ENCODE data around the gene MTSS2. TPM values are rescaled to one million over a fixed set of nuclear protein-coding genes. Genes with fewer than 3 reads are reported as not detected.

Gene MTSS2
- polyA plus RNA-seq: 0.06 TPM

DNA sequence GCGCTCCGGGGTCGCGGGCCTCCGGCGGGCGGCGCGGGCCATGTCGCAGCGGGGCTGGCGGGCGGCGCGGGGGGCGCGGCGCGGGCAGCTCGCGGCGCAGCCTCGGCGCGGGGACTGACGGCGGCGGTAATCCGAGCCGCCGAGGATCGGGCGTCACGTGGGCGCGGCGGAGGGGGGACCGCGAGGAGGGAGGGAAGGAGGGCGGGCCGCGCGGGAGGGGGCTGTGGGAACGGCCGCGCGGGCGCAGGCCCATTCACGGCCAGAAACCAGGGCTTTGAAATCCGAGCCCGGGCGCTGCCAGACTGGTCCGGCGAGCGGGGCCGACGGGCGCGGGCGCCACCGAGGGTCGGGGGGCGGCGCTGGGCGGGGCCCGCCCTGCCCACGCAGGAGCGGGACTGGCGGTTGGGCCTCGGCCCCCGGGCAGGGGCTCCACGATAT lies at the start of gene MTSS2:
TSS of gene MTSS2 (minus strand) at position 116 of the 438 bp plus-strand sequence. CDS start 262 bp downstream, outside the sequence.
- Mint-ChIP-seq H3K9me3 (no peaks in the 10 kb centered on the region), H3K4me3 (peak within 1 kb of the TSS in 3 of 4 donors; percentile 38 to 88 (median 78)), H3K27ac (peak within 1 kb of the TSS in 1 of 3 donors; percentile 53), H3K27me3 (peaks cover 9% of the 10 kb centered on the region), H3K4me1 (peaks cover 0 to 4% (median 2%) of the 10 kb centered on the region in 3 donors), H3K36me3 (peaks cover 5% of the 10 kb centered on the region)

GRCh38 chr16:70735141-70735979 lies 49.5 kb upstream of the MTSS2 start:
- H3K36me3 Mint-ChIP-seq: peaks cover 15% of the 10 kb centered on the region
- H3K4me1 Mint-ChIP-seq: peaks cover 5 to 12% (median 10%) of the 10 kb centered on the region in 3 donors
- peak overlapping the region in 1 of 3 donors; percentile 71 for H3K27ac Mint-ChIP-seq
- H3K9me3 Mint-ChIP-seq: no peaks in the 10 kb centered on the region
- no peak overlapping the region for H3K4me3 Mint-ChIP-seq
- H3K27me3 Mint-ChIP-seq: no peaks in the 10 kb centered on the region

DNA sequence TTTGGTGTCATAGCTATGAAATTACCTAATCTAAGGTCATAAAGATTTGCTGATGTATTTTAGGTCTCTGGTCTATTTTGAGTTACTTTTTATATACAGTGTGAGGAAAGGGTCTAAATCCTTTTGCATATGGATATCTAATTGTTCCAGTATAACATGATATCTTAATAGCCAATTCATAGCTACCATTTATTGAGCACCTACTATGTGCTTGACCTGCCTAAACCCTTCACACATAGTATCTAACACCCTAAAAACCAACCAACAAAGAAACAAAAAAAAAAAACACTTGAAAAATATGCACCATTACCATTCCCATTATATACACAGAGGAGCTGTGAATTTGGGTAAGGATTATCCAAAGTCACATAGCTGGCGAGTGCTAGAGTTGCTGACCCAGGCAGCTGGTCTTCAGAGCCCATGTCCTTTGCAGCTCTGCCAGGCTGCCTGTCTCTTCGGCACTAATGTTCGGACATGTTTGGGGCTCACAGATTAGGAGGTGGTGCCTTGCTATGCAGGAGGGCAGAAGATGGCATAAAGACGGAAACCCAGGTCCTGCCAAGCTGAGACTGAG lies 48.8 kb upstream of the MTSS2 start:
- H3K9me3 Mint-ChIP-seq: no peaks in the 10 kb centered on the region
- peaks cover 19% of the 10 kb centered on the region for H3K36me3 Mint-ChIP-seq
- peaks cover 5 to 12% (median 8%) of the 10 kb centered on the region in 3 donors for H3K4me1 Mint-ChIP-seq
- H3K27ac Mint-ChIP-seq: peak overlapping the region in 2 of 3 donors; percentile 28 to 71
- no peak overlapping the region for H3K4me3 Mint-ChIP-seq
- H3K27me3 Mint-ChIP-seq: no peaks in the 10 kb centered on the region

DNA sequence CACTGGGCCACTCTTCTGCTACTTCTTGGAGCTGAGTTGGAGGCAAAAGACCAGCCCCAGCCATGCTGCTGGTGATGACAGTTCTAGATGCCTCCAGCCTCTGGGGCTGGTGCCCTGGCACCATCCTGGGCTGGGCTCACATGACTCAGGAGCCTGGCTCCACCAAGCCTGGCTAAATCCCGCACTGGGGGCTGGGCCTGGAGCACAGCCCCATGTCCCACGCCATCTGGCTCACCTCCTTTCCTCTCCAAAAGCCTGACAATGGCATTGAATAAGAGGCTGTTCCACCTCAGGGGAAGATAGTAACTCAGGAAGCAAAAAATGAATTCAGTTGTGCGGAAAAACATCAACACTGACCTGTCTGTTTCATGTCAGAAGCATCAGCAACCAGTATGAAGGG lies 45.1 kb upstream of the MTSS2 start:
- Mint-ChIP-seq H3K4me1 (no peaks in the 10 kb centered on the region), H3K4me3 (no peak overlapping the region), H3K36me3 (peaks cover 18% of the 10 kb centered on the region), H3K27me3 (no peaks in the 10 kb centered on the region), H3K27ac (no peak overlapping the region), H3K9me3 (no peaks in the 10 kb centered on the region)

GRCh38 chr16:70730031-70730430 lies 44.2 kb upstream of the MTSS2 start:
- H3K9me3 Mint-ChIP-seq: no peaks in the 10 kb centered on the region
- H3K27ac Mint-ChIP-seq: no peak overlapping the region
- H3K36me3 Mint-ChIP-seq: peaks cover 18% of the 10 kb centered on the region

DNA sequence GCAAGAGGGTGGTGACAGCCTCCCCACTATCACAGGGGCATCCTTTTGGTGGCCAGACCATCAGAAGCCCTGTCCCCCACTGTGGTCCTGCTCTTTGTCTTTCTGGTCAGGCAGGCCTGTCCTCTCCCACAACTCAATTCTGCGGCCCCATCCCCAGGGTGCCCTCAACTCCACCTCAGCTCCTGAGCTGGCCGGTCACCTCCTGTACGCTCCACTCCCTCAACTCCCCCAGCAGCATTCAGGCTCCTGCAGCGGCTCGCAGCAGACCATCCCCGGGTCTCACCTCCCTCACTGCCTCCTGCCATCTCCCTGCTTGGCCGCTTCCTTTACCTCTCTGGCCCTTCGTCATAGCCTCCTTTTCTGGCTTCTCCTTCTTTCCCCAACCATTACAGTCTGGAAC lies 43.4 kb upstream of the MTSS2 start:
- Mint-ChIP-seq H3K9me3 (no peaks in the 10 kb centered on the region), H3K4me1 (no peaks in the 10 kb centered on the region), H3K27me3 (no peaks in the 10 kb centered on the region), H3K4me3 (no peak overlapping the region), H3K36me3 (peaks cover 18% of the 10 kb centered on the region), H3K27ac (no peak overlapping the region)

More at GRCh38 chr16:70730031-70730430, 44.2 kb upstream of the MTSS2 start:
- no peaks in the 10 kb centered on the region for H3K4me1 Mint-ChIP-seq
- H3K4me3 Mint-ChIP-seq: no peak overlapping the region
- no peaks in the 10 kb centered on the region for H3K27me3 Mint-ChIP-seq

DNA sequence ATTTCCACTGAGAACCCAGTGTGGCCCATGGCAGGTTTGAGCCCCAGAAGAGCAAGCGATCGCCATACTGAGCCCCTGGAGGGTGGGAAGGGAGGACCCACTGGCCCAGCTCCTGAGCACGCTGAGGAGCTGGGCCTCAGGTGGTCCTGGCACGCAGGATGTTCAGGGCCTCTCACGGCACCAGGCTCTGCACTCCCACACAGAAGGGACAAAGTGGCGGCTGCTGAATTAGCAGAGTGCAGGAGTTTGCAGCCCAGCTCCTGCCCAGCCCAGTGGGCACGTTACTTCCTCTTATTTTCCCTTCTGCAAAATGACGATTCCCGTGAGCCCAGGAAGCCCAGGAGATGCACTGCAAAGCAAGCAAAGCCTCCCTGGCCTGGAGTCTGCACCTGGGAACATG lies 42.3 kb upstream of the MTSS2 start:
- no peaks in the 10 kb centered on the region for H3K9me3 Mint-ChIP-seq

GRCh38 chr16:70726892-70727361 lies 41.1 kb upstream of the MTSS2 start:
- Mint-ChIP-seq H3K27ac (peak overlapping the region in 1 of 3 donors; percentile 81), H3K4me3 (no peak overlapping the region), H3K36me3 (peaks cover 14% of the 10 kb centered on the region)

More for the DNA sequence above, 42.3 kb upstream of the MTSS2 start:
- Mint-ChIP-seq H3K4me3 (no peak overlapping the region), H3K36me3 (peaks cover 19% of the 10 kb centered on the region), H3K27me3 (no peaks in the 10 kb centered on the region), H3K4me1 (no peaks in the 10 kb centered on the region), H3K27ac (peak overlapping the region in 1 of 3 donors; percentile 65)

GRCh38 chr16:70725912-70726828 lies 40.3 kb upstream of the MTSS2 start:
- Mint-ChIP-seq H3K36me3 (peaks cover 14% of the 10 kb centered on the region), H3K4me1 (no peaks in the 10 kb centered on the region), H3K4me3 (no peak overlapping the region), H3K27ac (no peak overlapping the region), H3K27me3 (no peaks in the 10 kb centered on the region), H3K9me3 (no peaks in the 10 kb centered on the region)

More at GRCh38 chr16:70726892-70727361, 41.1 kb upstream of the MTSS2 start:
- Mint-ChIP-seq H3K4me1 (no peaks in the 10 kb centered on the region), H3K27me3 (no peaks in the 10 kb centered on the region), H3K9me3 (no peaks in the 10 kb centered on the region)

DNA sequence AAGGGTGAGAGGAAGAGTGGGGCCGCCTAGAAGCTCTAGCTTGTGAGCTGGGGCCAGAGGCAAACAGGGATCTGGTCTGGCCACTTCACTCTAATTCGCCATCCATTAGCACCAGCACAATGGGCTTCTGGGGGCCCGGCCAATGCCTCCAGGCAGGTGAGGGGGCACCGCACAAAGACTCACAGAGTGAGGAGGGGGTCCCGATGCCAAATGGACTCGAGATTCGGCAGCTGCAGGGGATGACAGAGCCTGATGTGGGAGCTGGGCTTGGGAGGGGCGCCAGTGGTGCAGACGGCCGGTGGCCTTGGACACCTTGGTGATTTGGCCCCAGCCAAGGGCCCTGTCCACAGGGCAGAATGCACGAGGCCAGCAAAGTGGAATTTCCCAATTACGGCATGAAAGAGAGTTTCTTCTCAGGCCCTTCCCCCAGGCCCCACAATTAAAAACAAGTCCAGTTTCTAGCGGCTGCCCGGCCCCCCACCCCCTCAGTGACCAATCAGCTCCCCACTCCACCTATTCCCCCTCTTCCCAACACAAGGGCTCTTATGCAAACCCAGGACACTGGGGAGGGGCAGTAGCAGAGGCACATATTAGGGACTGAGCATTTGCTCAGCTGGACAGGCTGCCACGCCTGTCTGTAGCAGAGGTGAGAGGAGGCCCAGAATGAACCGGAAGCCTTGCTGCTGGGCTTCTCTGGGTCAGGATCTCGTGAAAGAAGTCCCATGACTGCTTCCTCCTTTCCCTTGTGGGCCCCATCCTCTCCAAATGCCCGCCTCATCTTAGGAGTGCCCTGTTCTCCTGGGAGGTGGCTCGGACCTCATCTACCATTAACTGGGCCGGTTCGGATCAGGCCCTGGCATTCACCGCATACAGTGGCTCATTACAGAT lies 39.4 kb upstream of the MTSS2 start:
- Mint-ChIP-seq H3K36me3 (peaks cover 20% of the 10 kb centered on the region), H3K27ac (no peak overlapping the region), H3K9me3 (no peaks in the 10 kb centered on the region), H3K27me3 (no peaks in the 10 kb centered on the region), H3K4me1 (no peaks in the 10 kb centered on the region), H3K4me3 (no peak overlapping the region)

DNA sequence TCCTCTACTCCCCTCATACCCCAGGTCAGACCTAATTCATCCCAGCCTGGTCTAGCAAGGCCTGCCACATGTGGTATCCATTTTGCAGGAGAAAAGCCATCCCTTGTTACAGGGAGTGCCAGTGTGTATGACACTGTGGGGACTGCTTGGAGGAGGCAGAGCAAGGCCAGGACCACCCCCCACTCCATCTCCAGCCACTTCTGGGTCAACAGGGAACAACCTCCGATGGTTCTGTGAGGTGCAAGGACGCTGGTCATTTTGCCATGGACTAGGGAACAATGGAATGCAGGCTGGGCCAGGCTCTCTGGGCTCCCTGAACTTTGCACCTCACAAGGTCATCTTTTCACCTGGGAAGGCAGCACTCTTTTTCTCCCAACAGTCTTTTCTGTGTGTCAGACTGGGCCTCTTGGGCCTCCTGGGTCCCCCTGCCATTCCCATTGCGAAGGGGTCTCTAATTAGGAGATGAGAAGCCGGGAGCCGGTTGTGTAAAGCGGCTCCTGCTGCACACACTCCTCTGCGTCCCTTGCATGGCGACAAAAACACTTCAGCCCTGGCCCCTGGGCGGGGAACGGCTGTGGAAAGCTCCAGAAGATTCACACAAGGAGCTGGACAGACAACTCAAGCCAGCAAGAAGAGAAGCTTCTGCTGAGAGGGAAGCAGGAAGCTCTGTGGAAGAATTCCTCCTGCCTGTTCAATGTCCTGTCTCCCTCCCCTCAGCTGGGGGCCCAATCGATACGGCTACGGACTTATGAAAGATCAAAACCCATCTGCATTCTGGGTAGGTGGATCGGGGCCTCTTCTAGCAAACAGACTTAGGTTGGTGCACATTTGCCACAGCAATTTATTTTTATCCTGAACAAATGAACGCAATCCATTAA lies 38.5 kb upstream of the MTSS2 start:
- no peak overlapping the region for H3K4me3 Mint-ChIP-seq
- H3K27ac Mint-ChIP-seq: peak overlapping the region in 1 of 3 donors; percentile 50
- peaks cover 0 to under 1% (median 0%) of the 10 kb centered on the region in 3 donors for H3K4me1 Mint-ChIP-seq
- no peaks in the 10 kb centered on the region for H3K27me3 Mint-ChIP-seq
- H3K9me3 Mint-ChIP-seq: no peaks in the 10 kb centered on the region
- H3K36me3 Mint-ChIP-seq: peaks cover 25% of the 10 kb centered on the region

DNA sequence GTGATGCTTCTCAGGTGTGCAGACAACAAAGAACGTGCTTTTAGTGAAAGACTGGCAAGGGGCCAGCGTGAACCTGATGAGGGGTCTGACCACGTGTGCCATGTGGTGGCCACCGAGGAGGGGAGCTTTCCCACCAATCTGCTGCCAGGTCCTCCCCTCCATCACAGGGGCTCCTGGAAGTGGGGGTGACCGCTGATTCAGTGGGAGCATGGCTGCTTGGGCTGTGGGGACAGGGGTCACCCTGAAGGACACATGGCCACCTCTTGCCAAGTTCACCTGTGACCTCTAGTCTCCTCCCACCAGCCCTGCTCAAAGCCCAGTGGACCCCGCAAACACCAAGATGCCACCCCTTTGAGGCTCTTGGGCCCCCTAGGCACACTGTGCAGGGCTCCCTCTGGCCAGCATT lies 37.9 kb upstream of the MTSS2 start:
- Mint-ChIP-seq H3K9me3 (no peaks in the 10 kb centered on the region), H3K4me1 (peaks cover 0 to 3% (median 0%) of the 10 kb centered on the region in 3 donors), H3K36me3 (peaks cover 27% of the 10 kb centered on the region), H3K27ac (peak overlapping the region in 1 of 3 donors; percentile 50), H3K4me3 (no peak overlapping the region), H3K27me3 (no peaks in the 10 kb centered on the region)

Data from IgD-negative memory B cell (primary cell).